CD4-positive, alpha-beta T cell treated with Interleukin-4 for 1 hour (primary cell): ENCODE results near the gene VENTX.
"Not testable (repeated sequence)": the region's sequence is repeated elsewhere in the genome, so short reads cannot be mapped to it uniquely, and the experiment has no call there.

Source experiments
- DNase-seq, 2 donors: peaks; one replicate each; pipeline ENCODE4 v3.0.0-alpha.2; 2020 to 2022

VENTX gene

GRCh38 chr10:133217800-133218589, 19.7 kb upstream of the VENTX start:
- DNase-seq: no peak

- no peak for DNase-seq
These were observed 18.8 kb upstream of the VENTX start for GRCh38 chr10:133218891-133219290.

DNA sequence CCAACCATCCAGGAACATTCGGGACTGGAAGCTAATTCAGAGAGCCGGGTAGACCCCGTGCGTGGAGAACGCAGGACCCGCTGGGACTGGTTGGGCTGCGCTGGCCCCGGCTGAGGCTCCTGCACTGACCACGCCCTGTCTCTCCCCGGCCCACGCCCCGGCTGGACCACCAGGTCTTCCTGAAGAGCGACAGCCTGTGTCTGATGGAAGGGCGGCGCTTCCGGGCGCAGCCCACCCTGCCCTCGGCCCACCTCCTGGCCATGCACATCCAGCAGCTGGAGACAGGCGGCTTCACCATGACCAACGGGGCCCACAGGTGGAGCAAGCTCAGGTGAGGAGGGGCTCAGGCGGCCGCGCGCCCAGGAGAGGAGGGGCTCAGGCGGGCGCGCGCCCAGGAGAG, 17.9 kb upstream of the VENTX start:
- DNase-seq: no peak

DNA sequence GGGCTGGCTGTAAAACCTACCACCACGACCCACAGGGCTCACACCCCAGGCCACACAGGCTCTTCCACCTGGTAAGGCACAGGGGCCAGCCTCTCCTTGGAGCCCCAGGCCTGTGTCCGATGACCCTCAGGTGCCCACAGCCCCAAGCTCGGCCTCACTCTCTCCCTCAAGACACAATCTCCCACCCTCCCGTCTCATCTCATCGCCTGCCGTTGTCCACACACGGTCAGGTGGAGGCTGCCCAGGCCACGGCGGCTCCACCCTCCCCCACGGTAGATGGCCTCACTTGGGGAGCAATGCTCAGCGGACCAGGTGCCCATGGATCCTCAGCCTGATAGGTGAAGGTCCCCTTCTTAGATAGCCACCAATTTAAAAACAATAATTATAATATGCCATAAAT, 16.3 kb upstream of the VENTX start:
- no peak for DNase-seq

DNA sequence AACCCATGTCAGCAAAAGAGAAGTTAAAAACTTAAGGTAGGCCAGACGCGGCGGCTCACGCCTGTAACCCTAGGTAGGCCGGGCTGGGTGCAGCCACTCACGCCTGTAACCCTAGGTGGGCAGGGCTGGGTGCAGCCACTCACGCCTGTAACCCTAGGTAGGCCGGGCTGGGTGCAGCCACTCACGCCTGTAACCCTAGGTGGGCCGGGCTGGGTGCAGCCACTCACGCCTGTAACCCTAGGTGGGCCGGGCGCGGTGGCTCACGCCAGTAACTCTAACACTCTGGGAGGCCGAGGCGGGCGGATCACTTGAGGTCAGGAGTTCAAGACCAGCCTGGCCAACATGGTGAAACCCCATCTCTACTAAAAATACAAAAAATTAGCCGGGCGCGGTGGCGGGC, 15.9 kb upstream of the VENTX start:
- not testable (repeated sequence) for DNase-seq

DNA sequence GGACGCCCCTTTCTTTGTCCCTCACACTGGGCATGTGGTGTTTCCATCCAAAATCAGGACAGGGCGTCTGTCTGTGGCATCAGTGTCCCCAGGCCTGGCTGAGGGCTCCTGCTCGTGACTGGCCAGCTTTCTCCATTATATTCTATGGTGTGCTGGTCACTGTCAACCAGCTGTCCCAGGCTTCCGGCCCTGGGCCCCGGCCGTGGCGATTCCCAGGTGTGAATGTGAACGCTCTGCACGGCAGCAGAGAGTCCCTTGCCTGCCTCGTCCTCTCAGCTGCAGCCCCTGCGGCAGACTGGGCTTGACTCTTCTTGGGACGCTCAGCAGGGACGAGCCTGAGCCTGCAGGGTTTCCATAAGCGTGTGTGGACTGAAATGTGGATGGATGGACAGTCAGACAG, 13.6 kb upstream of the VENTX start:
- DNase-seq: no peak

DNA sequence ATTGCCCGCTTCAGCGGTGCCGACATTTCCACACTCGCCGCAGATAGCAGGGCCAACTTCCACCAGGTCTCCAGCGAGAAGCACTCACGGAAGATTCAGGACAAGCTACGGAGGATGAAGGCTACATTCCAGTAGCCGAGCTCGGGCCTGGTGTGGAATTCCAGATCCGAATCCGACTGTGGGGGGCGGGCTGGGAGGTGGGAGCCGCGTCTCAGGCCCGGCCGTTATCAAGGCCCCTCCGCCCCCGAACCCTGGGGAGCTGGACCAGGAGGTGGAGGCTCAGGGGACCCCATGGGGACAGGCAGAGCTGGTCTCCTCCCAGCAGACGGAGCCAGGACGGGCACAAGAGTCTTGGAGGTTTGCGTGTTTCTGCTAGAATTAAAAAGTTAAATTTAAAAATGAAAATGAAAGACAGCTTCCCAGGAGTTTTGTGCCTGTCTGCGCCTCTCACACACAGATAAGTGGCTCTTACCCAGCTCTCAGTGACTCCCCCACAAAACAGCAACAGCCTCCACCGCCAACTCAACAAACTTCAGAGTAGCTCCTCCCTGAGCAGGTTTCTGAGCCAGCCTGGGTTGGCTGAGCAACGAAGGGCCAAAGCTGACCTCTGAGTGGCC, 12.8 kb upstream of the VENTX start:
- DNase-seq: no peak

GRCh38 chr10:133225707-133226191, 11.9 kb upstream of the VENTX start:
- DNase-seq: no peak

GRCh38 chr10:133226251-133226808, 11.3 kb upstream of the VENTX start:
- no peak for DNase-seq

DNA sequence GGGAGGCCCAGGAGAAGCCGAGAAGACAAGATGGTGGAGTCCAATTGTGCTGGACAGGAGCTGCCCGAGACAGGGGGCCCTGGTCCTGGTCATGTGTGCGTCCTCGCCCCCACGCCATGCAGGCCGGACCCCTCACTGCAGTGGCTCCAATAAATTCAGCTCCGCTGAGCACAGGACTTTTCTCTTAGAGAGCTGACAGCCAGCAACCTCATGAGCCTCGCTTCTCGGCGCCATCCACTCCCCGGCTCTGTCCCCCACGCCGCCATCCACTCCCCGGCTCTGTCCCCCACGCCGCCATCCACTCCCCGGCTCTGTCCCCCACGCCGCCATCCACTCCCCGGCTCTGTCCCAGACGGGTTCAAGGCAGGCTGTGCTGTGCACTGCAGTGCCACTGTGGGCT, 10.4 kb upstream of the VENTX start:
- no peak for DNase-seq

DNA sequence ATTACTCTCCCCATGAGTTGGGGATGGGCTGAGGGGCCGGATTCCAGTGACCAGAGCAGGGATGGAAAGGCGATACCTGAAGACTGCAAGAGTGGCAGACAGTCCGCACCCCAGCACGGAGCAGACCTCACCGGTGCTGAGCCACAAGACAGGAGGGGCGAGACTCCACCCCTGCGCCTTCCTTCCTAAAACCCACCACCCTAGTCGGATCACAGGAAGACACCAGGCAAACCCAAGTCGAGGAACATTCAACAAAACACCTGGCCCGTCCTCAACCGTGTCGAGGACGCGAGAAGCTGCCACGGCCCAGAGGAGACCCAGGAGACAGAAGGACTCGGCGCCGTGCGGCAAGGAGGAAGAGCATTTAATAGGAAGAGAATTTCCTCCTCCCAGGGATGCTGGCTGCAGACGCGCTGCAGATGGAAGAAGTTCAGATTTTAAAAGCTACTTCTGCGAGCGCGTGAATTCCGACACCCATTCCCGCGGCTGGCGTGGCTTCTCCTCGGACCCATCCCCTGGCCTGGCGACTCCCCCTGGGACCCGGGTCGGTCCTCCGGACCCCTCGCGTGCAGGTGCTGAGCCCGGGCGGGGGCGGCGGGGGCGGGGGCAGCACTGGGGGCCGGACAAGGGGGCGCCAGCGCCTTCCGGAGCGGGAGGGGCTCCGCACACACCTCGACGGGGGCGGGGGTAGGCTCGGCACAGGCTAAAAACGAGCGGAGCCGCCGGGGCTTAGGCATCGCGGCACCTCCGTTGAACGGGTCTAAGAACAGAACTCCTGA, 8.2 kb upstream of the VENTX start:
- no peak for DNase-seq

GRCh38 chr10:133230044-133230361, 7.7 kb upstream of the VENTX start, which contains the start of gene UTF1:
TSS of gene UTF1 (plus strand) at chr10:133230217. CDS start at chr10:133230289, 72 bp downstream.
- no peak for DNase-seq

- DNase-seq: peak in 1 of 2 donors; percentile 59
These were observed 7.1 kb upstream of the VENTX start for GRCh38 chr10:133230387-133231195.

DNA sequence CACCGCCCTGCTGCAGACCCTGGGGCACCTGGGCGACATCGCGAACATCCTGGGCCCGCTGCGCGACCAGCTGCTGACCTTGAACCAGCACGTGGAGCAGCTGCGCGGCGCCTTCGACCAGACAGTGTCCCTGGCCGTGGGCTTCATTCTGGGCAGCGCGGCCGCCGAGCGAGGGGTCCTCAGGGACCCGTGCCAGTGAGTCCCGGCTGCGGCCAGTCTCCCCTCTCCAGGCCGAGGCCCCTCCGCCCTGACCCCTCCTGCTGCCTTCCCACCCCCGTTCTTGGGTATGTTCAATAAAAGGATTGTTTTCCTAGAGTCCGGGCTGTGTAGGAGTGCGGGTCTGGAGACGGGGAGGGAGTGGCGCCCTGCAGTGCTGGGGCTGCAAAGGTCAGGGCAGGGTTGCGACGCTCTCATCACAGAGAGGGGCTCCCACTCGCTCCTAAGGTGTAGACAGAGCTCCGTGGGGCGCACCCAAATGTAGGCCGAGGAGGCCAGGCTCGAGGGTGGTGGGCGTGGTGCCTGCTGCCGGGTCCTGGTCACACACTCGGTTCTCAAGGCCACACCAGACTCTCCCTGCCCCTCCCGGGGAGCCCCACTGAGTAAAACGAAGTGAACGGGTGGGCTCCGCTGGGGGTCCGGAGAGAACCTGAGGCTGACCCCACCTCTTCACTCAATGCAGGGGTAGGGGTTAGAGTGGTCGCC, 6.3 kb upstream of the VENTX start:
- DNase-seq: no peak

DNA sequence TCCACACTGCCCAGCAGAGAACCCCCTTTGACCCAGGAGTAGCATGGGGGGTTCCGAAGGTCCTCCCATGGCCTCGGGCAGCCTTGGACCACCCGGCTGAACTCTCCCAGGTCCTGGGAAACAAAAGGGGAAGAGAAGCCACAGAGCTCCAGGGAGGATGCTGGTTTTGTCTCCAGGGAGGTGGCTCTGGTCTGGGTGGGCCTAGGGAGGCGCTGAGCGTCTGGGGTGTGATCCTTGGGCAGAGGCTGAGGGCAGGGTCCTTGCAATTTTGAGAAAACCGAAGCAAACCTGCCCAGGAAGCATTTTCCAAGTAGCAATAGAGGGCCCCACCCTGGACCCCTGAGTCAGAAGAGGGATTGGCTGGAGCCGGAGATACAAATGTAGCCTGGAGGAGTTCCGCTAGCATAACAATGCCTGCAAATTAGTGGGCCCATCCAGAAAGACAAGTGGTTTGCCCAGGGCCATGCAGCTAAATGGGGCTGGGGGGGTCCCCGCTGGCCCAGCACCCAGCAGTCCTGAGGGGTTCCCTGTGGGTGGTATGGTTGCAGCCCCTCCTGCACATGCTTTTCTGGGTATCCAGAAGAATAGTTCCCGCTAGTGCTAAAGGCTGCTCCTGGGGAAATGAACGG, 5.6 kb upstream of the VENTX start:
- DNase-seq: no peak

DNA sequence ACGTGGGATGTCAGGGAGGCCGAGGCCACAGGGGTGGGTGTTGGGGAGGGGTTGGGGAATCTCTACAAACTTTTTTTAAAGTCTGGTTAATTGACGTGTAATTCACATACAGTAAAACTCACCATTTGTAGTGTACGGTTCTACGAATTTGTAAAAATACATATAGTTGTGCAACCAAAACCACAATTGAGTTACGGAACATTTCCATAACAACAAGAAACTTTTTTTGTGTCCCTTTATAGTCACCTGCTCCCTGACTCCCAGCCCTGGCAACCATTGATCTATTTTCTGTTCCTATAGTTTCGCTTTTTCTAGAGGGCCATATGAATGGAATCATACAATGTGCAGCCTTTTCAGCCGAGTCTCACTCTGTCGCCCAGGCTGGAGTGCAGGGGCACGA, 2.9 kb upstream of the VENTX start:
- DNase-seq: not testable (repeated sequence)

GRCh38 chr10:133235265-133235855, 2.3 kb upstream of the VENTX start:
- peak in 1 of 2 donors; percentile 52 for DNase-seq

DNA sequence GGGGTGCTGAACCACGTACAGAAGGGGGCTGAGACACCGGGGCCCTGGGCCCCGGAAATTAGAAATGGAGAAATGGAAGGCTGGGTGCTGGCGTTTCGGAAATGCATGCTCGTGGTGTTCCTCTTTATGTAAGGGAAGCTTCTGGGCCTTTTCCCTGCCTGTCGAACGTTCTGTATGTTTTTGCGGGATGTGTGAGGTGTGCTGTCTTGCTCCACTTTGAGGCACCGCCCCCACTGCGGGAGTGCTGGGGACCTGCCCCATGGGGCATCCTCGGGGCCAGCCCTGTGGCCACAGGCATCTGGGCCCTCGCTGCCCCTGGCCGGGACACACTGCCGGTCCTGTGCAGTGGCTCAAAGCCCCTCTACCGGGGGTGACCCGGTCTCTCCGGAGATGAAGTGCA, 1.7 kb upstream of the VENTX start:
- DNase-seq: peak; percentile 17 to 48

- no peak for DNase-seq
These were observed 1.0 kb upstream of the VENTX start for GRCh38 chr10:133236401-133237240.

- no peak for DNase-seq
These were observed 441 bp upstream of the VENTX start for GRCh38 chr10:133237241-133237587.
